Peyer's patch (tissue), 4 donors: Measurements from ENCODE around the gene FRMPD4.

ENCODE experiments used
- POLR2A ChIP-seq, 2 donors: fragments of 450-650 bp; IDR thresholded peaks; one replicate each; pipeline ENCODE4 v1.5.1; 2017; ENCODE audit warnings: antibody characterized with exemption in 2 of 2, mild to moderate bottlenecking in 2 of 2, moderate library complexity in 2 of 2
- TF ChIP-seq, protein P1 (sequence below), 6 experiments: fragments of 450-650 bp in 4 of 6; fragments of 200-600 bp in 2 of 6; sonication (generic) in 1 of 6; IDR thresholded peaks; one replicate each; pipeline ENCODE4 v1.5.1; 2017 to 2019; ENCODE audit warnings: antibody characterized with exemption in 6 of 6, mild to moderate bottlenecking in 3 of 6, moderate library complexity in 1 of 6

DNA sequence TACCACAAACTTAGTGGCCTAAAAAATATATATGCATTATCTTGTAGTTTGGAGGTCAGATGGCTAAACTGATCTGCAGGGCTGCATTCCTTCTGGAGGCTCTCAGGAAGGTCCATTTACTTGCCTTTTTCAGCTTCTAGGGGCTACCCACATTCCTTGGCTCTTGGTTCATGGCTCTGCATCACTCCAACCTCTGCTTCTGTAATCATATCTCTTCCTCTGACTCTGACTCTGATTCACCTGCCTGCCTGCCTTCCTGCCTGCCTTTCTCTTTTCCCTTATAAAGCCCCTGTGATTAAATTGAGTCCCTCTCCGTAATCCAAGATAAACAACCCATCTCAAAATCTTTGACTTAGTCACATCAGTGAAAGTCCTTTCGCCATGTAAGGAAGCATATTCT lies 25.0 kb upstream of the FRMPD4 start:
- TF ChIP-seq, protein P1, sequence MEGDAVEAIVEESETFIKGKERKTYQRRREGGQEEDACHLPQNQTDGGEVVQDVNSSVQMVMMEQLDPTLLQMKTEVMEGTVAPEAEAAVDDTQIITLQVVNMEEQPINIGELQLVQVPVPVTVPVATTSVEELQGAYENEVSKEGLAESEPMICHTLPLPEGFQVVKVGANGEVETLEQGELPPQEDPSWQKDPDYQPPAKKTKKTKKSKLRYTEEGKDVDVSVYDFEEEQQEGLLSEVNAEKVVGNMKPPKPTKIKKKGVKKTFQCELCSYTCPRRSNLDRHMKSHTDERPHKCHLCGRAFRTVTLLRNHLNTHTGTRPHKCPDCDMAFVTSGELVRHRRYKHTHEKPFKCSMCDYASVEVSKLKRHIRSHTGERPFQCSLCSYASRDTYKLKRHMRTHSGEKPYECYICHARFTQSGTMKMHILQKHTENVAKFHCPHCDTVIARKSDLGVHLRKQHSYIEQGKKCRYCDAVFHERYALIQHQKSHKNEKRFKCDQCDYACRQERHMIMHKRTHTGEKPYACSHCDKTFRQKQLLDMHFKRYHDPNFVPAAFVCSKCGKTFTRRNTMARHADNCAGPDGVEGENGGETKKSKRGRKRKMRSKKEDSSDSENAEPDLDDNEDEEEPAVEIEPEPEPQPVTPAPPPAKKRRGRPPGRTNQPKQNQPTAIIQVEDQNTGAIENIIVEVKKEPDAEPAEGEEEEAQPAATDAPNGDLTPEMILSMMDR (IDR thresholded peaks at IDR 0.05) = no peak
- no peak for TF ChIP-seq POLR2A (IDR thresholded peaks at IDR 0.05)
